Lung microvascular endothelial cell (primary cell): ENCODE data around the gene LRRC4B. TPM values are rescaled to one million over a fixed set of nuclear protein-coding genes. Genes with fewer than 3 reads are reported as not detected.
"Not testable (repeated sequence)": the region's sequence is repeated elsewhere in the genome, so short reads cannot be mapped to it uniquely, and the experiment has no call there.

Source experiments
- DNase-seq, 2 donors: peaks; one replicate each; pipeline versions ENCODE4 v3.0.0 to v3.0.0-alpha.2; 2010; ENCODE audit warnings: low read depth in 2 of 2
- total RNA-seq: library from RNA; depleted of rRNA; stranded (reverse); fragments of >200 nt; gene quantifications from 2 replicates; pipeline ENCODE4 v1.2.1, GENCODE V29; 2014

Gene LRRC4B
- total RNA-seq, 1 donor from 2014 or later = not detected

DNA sequence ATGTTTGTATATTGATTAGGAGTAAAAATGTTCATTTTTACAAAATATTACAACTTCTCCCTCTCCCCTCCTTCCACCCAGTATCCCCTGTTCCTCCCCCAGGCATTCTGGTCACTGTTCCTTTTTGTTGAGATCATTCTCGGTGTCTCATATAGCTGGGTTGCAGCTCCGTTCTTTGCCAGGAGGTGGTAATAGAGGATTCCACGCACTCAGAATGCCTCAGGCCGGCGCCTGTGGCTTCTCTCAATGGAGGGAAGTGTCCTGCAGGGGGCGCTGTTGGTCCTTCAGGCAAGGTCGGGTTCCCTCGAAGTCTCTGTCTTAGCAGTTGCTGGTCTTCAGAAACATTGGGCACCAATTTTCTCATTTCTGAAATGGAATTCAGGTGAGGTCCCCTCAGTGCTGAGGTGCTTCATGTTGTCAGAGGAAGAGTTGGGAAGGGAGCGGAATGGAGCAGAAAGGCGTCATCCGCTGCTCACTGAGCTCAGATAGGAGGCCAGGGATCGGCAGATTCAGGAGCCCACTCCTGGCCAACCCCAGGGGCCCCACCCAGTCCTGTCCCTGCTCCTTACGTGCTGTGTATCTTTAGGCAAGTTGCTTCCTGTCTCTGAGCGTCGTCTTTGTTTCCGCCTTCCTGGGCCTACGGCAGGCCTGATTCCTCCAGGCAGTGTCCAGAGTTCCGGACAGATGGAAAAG, 81.3 kb downstream of the LRRC4B start:
- peak; percentile 42 for DNase-seq

DNA sequence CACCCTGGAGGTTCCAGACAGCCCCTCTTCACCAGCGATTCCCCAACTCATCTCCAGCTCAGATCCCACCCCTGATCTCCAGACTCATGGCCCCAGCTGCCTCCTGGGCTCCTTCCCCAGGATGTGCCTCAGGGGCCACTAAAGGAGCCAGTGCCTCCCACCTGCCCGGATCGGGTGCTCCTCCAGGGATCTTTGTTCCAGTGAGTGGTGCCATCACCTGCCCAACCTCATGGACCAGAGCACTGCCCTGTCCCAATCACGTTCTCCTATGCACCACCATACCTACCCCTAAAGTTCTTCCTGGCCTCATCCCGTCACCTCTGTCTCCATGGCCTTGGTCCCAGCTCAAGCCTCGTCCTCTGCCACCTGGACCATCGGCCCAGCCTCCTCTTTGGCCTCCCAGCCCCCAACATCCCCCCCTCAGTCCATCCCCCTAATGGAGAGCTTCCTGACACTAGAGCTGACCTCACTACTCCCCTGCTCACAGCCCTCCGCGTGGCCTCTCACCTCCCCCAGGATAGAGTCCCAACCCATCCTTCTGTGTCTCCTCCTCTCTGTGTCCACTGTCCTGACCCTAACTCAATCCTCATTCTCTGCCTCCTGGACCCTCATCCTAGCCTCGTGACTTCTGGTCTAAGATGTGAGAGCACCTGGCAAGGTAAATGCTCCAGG, 82.8 kb downstream of the LRRC4B start:
- no peak for DNase-seq

DNA sequence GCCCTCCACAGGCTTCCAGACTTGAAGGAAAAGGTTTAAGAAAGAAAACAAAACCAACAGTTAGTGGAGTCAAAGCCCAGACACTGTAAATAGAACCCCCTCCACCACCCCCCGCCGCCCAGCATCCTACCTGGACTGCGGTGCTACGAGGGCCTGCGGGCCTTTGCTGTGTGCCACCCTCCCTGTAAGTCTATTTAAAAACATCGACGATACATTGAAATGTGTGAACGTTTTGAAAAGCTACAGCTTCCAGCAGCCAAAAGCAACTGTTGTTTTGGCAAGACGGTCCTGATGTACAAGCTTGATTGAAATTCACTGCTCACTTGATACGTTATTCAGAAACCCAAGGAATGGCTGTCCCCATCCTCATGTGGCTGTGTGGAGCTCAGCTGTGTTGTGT, 85.3 kb downstream of the LRRC4B start:
- no peak for DNase-seq

DNA sequence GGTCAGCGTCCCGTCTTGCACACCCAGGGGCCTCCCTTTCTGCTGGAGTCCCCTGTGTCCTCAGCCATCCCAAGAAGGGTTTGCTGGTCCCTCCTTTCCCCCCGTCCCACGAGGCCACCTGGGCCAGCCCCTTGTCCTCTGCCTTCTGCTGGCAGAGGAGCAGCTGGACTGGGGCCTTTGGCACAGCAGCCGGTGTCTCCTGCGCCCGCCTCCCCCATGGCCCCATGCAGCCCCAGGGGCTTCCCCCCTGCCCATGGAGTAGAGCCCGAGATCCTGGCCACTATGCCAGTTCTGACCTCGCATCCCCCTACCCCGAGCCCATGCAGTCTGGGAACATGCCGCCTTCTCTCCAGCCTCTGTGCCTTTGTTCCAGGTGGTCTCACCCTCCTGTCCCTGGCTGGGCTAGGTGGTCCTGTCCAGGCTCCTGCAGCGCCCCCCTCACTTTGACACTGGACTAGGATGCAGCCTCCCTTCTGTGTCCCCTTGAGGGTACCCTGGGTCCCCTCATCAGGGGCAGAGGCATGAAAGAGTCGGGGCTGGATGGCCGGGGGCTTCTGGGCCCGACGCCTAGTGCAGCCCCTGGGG, 85.9 kb downstream of the LRRC4B start:
- DNase-seq = no peak

DNA sequence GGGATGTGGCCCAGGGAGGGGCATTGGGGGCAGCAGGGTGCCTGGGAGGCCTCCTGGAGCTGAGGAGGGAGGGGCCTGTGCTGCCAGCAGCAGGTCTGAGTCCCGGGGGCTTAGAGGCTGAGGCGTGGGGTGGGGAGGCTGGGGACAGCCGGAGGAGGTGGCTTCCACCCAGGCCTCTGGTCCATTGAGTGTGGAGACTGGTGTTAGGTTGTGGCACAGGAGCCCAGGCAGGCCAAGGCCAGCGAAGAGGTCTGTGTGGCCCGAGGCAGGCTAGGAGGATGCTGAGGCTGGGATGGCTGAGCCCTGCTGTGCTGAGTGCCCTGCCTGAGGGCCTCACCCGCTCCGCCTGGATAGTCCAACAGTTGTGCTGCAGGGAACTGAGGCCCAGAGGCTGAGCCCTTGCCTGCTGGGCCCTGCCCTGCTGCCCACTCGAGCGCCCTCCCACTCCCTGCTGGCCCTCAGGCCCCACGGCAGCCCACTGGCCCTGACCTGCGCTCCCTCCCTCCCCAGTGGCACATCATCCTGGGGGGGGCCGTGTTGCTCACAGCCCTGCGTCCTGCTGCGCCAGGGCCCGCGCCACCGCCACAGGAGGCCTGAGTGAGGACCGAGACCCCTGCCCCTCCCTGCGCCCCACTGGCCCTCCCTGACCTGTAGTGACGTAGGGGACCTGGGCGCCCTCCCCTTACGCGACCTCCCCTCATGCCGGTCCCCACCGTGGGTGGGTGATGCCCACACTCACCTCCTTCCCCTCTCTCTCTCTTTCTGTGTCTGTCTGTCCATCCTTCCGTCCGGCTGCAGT, 86.7 kb downstream of the LRRC4B start:
- DNase-seq = no peak

GRCh38 chr19:50480281-50481111, 87.7 kb downstream of the LRRC4B start:
- DNase-seq = no peak

DNA sequence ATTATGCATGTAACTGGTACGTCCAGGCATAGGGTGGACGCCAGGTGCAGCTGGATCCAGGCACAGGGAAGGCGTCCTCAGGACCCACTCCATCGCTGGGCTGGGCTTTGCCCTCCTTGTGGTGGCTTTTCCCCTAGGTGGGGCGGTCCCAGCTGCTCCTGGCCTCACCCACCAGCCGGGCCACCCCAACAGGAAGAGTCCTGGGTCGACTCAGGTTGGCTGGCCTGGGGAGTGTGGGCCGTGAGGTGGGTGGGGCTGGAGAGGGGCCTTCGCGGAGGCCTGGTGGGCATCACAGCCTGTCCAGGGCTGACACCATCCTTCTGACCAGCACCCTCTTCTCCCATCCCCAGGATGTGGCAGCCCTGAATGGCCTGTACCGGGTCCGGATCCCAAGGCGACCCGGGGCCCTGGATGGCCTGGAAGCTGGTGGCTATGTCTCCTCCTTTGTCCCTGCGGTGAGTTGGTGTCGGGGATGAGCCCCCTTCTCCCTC, 88.4 kb downstream of the LRRC4B start:
- DNase-seq = no peak

DNA sequence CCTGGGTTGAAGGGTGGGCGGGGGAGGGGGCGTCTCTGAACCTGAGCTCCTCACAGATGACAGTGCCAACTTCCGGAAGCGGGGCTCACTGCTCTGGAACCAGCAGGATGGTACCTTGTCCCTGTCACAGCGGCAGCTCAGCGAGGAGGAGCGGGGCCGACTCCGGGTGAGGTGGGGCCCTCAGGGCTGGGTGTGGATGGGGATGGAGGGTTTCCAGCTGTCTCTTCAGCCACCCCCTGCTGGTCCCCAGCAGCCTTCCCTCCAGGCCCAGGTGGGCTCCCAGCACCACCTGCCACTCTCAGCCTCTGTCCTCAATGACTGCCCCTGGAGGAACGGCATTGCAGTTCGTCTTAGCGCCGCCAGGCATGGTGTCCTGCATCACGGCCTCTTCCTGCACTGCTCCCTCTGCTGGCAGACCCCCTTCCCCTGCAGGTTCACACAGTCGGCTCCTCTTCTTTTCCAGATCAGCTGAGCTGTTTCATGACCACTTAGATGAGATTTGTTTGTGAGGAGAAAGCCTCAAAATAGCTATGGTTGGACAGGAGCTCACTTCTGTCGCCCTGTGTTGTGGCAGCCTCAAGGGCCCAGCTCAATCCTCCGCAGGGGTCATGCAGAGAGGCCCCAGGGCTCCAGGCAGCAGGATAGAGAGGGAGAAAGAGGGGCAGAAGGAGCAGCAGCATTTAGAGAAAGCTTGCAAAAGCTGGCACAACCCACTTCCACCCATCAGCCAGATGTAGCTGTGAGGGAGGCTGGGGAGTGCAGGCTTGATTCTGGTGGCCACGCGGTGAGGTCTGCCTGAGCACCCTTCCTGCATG, 89.1 kb downstream of the LRRC4B start:
- DNase-seq = peak; percentile 56 to 75

DNA sequence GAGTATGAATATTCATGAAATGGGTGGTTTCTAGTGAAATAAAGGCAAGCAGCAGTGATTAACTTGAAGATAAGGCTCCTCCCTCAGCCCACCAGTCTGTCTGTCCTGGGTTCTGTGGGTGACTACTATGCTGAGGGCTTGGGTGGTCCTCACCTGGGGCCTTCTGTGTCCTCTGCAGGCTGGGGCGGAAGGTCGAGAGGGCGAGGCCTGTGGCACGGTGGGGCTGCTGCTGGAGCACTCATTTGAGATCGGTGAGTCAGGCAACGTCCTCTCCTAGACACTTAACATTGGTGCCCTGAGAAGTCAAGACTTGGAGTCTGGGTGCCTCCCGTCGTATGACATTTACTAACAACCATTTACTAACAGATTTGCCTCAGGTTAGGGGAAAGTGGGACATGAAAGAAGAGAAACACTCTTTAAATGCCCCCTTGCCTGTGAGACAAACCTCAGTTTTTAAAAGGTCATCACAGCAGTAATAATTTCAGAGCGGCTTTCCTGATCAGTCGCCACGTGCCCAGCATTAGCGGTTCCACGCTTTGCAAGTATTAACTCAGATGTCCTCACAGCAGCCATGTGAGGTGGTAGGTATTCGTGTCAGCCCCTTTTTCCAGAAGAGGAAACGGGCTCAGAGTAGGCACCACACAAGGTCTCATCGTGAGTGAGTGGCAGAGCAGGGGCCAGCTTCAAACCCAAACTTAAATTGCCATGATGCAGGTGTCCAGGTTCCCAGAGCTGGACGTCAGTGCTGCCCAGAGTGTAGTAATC, 90.3 kb downstream of the LRRC4B start:
- no peak for DNase-seq

- DNase-seq = no peak
These were observed 91.4 kb downstream of the LRRC4B start for GRCh38 chr19:50476907-50477238.

DNA sequence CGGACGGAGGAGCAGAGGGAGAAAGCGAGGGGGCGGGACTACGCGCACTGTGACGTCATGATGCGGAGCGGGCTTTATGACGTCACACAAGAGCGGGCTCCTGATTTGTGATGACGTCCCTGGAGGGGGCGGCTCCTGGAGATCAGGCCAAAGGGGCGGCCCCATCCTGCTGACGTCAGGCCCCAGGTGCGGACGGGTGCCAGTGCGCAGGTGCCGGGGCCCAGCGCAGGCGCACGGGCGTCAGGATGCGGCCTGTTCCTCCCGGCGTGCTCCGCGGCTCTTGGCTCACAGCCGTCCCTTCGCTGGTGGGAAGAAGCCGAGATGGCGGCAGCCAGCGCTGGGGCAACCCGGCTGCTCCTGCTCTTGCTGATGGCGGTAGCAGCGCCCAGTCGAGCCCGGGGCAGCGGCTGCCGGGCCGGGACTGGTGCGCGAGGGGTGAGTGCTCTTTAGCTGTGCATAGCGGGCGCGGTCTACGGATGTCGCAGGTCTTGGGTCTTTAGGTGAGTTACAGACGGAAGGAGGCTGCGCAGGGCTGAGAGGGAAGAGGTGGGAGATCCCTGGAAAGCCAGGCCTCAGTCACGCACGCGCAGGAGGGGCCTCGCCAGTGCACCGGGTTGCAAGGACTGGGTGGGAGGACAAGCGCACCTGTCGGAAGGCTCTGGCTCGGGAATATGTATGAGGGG, 91.9 kb downstream of the LRRC4B start, which contains the start of the genes EMC10 and GARIN5A:
EMC10 (plus strand) TSS at position 284 of the 683 bp plus-strand sequence; CDS start at position 322, 38 bp downstream.
GARIN5A (minus strand) TSS at position 625 of the 683 bp plus-strand sequence; CDS start at position 165, 460 bp downstream.
- DNase-seq = peak; percentile 96 to 98

- no peak for DNase-seq
These were observed 92.5 kb downstream of the LRRC4B start for GRCh38 chr19:50475736-50476223.

GRCh38 chr19:50475101-50475568, 93.1 kb downstream of the LRRC4B start:
- no peak for DNase-seq

DNA sequence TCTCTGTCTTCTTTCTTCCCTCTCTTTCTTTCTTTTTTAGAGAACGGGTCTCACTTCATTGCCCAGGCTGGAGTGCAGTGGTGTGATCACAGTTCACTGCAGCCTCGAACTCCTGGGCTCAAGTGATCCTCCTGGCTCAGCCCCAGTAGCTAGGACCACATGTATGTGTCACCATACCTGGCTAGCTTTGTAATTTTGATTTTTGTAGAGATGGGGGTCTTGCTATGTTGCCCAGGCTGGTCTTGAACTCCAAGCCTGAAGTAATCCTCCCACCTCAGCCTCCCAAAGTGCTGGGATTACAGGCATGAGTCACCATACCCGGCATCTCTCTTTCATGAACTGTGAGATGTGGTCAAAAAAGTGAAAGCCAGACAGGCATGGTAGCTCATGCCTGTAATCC, 94.9 kb downstream of the LRRC4B start:
- not testable (repeated sequence) for DNase-seq

DNA sequence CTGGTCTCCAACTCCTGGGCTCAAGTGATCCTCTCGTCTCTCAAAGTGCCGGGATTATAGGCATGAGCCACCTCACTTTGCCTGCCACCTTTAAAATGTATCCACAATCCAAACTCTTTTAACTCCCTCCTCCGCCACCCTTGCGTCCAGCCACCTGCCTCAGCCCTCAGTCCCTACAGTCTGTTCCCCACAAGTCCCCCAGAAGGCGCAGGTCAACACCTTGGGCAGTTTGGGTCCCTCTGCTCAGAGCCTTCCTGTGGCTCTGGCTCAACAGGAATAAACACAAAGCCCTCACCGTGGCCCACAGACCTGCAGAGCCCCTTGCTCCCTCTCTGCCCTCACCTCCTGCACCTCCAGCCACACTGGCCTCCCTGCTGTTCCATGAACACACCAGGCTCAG, 99.4 kb downstream of the LRRC4B start:
- no peak for DNase-seq

DNA sequence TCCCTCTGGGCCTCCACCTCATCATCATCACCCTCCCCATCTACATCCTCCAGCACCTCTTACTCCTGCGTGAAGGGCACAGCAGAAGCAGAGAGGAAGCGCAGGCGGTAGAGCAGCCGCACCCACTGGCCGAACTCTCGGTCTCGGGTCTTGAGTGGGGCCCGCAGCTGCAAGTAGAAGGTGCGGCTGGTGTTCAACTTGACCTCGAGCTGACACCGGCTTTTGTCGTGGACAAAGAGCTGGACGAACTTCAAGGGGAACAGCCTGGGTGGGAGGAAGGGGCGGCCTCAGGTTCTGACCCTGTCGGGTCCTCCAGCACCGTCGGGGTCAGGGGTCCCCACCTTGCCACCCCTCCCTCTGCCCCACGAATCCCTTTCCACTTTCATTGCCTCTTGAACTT, 100.7 kb downstream of the LRRC4B start:
- no peak for DNase-seq
